ENCODE measurements around the gene MRS2. TPM values are rescaled to one million over a fixed set of nuclear protein-coding genes. Genes with fewer than 3 reads are reported as not detected.
A peak's percentile ranks its signal among the peaks of the same experiment; 100 is the strongest.

The MRS2 gene
- total RNA-seq, 2 experiments from 2014 or later = 24.7 to 26.3 TPM

DNA sequence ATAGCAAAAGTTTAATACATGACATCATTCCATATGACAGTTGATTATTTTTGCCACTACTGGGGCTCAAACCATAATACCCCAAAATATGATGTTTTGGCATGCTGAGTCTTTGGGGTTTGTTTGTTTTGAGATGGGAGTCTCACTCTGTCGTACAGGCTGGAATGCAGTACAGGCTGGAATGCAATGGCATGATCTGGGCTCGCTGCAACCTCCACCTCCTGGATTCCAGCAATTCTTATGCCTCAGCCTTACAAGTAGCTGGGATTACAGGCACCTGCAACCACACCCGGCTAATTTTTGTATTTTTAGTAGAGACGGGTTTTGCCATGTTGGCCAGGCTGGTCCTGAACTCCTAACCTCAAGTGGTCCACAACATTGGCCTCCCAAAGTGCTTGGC is 1.3 kb upstream of the MRS2 start:
- no peaks in the 10 kb centered on the region for H3K9me3 Mint-ChIP-seq
- intact Hi-C loops (cut with micrococcal nuclease) = no loop called here
- H3K4me1 Mint-ChIP-seq (ENCODE audit: low read depth) = peaks cover 24% of the 10 kb centered on the region
- DNase-seq (no peak), ATAC-seq (no peak)
- ChIA-PET CTCF (interaction anchor here (0.9 kb wide), 1 partner anchor 118 kb away, joined by 3 read pairs; no protein-coding TSS in a partner anchor), POLR2A (no interaction called here)
- no peak overlapping the region for H3K4me3 Mint-ChIP-seq
- H3K27me3 Mint-ChIP-seq = peaks cover 21% of the 10 kb centered on the region
- H3K27ac Mint-ChIP-seq = no peak overlapping the region
- H3K36me3 Mint-ChIP-seq (ENCODE audit: low read depth) = peaks cover 13% of the 10 kb centered on the region
- TF ChIP-seq, protein P1, sequence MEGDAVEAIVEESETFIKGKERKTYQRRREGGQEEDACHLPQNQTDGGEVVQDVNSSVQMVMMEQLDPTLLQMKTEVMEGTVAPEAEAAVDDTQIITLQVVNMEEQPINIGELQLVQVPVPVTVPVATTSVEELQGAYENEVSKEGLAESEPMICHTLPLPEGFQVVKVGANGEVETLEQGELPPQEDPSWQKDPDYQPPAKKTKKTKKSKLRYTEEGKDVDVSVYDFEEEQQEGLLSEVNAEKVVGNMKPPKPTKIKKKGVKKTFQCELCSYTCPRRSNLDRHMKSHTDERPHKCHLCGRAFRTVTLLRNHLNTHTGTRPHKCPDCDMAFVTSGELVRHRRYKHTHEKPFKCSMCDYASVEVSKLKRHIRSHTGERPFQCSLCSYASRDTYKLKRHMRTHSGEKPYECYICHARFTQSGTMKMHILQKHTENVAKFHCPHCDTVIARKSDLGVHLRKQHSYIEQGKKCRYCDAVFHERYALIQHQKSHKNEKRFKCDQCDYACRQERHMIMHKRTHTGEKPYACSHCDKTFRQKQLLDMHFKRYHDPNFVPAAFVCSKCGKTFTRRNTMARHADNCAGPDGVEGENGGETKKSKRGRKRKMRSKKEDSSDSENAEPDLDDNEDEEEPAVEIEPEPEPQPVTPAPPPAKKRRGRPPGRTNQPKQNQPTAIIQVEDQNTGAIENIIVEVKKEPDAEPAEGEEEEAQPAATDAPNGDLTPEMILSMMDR (IDR thresholded peaks at IDR 0.05) = no peak

DNA sequence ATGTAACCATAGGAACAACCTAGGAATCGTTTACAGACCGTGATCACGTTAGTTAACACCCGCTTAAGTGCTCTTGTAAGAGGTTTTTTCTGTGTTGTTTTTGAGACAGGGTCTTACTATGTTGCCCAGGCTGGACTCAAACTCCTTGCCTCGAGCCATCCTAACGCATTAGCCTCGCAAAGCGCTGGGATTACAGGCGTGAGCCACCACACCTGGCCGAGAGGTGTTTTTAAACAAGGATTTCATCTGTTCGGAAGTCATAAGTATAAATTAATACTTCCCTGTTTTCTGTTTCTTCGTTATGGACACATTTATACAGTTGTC is 727 bp downstream of the MRS2 start:
- Mint-ChIP-seq H3K36me3 (ENCODE audit: low read depth) (peaks cover 14% of the 10 kb centered on the region), H3K9me3 (no peaks in the 10 kb centered on the region), H3K4me1 (ENCODE audit: low read depth) (peaks cover 27% of the 10 kb centered on the region), H3K4me3 (peak overlapping the region; percentile 97), H3K27ac (peak overlapping the region; percentile 71), H3K27me3 (peaks cover 14% of the 10 kb centered on the region)
- intact Hi-C loops (cut with micrococcal nuclease) = no loop called here
- DNase-seq (no peak), ATAC-seq (no peak)
- ChIA-PET POLR2A (no interaction called here), CTCF (interaction anchor here (1.0 to 1.3 kb wide), 2 partner anchors 44 to 92 kb away, joined by 3 to 4 read pairs; partner anchors contain the start of gene ALDH5A1)
- TF ChIP-seq, protein P1 (IDR thresholded peaks at IDR 0.05) = no peak

DNA sequence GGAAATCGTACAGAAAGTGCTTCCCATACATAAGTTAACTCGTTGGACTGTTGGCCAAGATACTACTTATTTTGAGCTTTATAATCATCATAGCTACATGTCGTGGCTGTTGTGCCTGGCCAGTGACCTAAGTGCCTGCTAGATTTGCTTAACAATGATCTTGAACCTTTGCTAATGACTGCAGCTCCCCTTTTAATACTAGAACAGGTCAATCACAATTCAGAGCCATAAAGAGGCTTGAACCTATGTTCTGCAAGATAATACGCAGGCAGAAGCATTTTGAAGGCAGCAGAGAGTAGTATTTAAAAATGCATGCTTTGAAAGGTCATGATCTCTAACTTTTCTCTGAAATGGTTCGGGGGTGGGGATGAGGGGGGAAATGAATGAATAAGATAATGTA is 2.5 kb downstream of the MRS2 start:
- CTCF ChIA-PET = interaction anchor here (0.9 to 1.2 kb wide), 3 partner anchors 26 to 122 kb away, joined by 3 read pairs; no protein-coding TSS in a partner anchor
- ATAC-seq = no peak
- Mint-ChIP-seq H3K4me1 (ENCODE audit: low read depth) (peaks cover 31% of the 10 kb centered on the region), H3K27me3 (peaks cover 2% of the 10 kb centered on the region), H3K4me3 (no peak overlapping the region), H3K9me3 (no peaks in the 10 kb centered on the region), H3K27ac (no peak overlapping the region), H3K36me3 (ENCODE audit: low read depth) (peaks cover 18% of the 10 kb centered on the region)
- intact Hi-C loops (cut with micrococcal nuclease) = no loop called here
- TF ChIP-seq, protein P1 (IDR thresholded peaks at IDR 0.05) = no peak
- no peak for DNase-seq
- POLR2A ChIA-PET = no interaction called here

DNA sequence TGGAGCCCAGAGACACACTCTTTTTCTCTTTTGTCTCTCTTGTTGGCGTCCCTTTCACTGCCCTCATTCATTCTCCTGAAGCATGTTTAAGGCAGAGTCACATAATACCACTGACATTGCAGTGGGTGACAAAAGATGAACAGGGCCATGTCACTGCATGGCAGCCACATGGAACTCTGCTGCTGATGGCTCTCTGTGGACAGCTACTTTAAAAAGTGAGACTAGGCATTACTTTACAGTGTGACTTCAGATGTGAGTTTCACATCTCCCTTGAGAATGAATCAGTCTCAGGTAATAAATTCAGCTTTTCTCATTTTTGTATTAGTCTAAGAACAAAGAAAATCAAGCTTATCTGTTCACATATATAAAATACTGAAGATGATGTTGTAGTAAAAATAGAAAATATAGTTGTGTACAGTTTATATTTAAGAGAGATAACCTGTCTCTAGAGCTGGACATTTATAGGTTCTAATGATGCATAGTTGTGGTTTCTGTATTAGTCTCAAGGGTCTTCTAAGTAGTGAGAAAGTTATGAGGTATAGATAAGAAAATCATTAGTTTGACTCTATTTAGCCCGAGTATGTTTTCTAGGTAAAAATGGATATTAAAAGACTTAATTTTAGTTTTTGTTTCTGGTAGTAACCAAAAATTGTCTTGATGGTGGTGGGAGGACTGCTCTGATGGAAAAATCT is 6.1 kb downstream of the MRS2 start:
- DNase-seq = no peak

DNA sequence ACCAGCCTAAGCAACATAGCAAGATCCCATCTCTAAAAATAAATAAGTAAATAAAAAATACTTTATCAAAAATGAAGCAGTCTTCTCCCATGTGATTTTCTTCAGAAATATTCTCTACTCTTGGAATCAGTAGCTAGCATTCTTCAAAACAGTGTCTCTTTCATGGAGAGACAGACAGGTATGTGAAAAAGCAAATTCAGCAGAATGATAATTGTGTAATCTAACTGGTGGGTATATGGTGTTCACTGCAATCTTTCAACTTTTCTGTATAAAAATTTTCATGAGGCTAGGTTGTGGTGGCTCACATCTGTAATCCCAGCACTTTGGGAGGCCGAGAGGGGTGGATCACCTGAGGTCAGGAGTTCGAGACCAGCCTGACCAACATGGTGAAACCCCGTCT is 7.9 kb downstream of the MRS2 start:
- ChIA-PET POLR2A (interaction anchor here (1.9 kb wide), 1 partner anchor 10 kb away, joined by 4 read pairs; no protein-coding TSS in a partner anchor), CTCF (no interaction called here)
- intact Hi-C loops (cut with micrococcal nuclease) = no loop called here
- no peaks in the 10 kb centered on the region for H3K9me3 Mint-ChIP-seq
- no peak overlapping the region for H3K27ac Mint-ChIP-seq
- no peaks in the 10 kb centered on the region for H3K27me3 Mint-ChIP-seq
- no peak overlapping the region for H3K4me3 Mint-ChIP-seq
- ATAC-seq = no peak
- TF ChIP-seq, protein P1 (IDR thresholded peaks at IDR 0.05) = no peak
- no peak for DNase-seq
- H3K36me3 Mint-ChIP-seq (ENCODE audit: low read depth) = peaks cover 24% of the 10 kb centered on the region
- H3K4me1 Mint-ChIP-seq (ENCODE audit: low read depth) = peaks cover 19% of the 10 kb centered on the region

More for the DNA sequence above, 6.1 kb downstream of the MRS2 start:
- intact Hi-C loops (cut with micrococcal nuclease) = no loop called here
- TF ChIP-seq, protein P1 (IDR thresholded peaks at IDR 0.05) = no peak
- H3K4me3 Mint-ChIP-seq = no peak overlapping the region
- ChIA-PET POLR2A (no interaction called here), CTCF (interaction anchor here (1.4 to 1.7 kb wide), 2 partner anchors 22 to 49 kb away, joined by 5 read pairs; no protein-coding TSS in a partner anchor)
- H3K9me3 Mint-ChIP-seq = no peaks in the 10 kb centered on the region
- H3K27ac Mint-ChIP-seq = no peak overlapping the region
- ATAC-seq = no peak
- peaks cover 34% of the 10 kb centered on the region for H3K4me1 Mint-ChIP-seq (ENCODE audit: low read depth)
- H3K36me3 Mint-ChIP-seq (ENCODE audit: low read depth) = peaks cover 31% of the 10 kb centered on the region
- no peaks in the 10 kb centered on the region for H3K27me3 Mint-ChIP-seq

All from activated CD8-positive, alpha-beta T cell treated with anti-CD3 and anti-CD28 coated beads for 36 hours (primary cell).